Testis (tissue), 2 donors: ENCODE data around the gene C20orf96.

Experiments used
- CTCF ChIP-seq, 3 experiments: fragments of 450-650 bp in 2 of 3; fragments of 200-600 bp in 1 of 3; sonication (generic) in 1 of 3; IDR thresholded peaks; one replicate each; pipeline ENCODE4 v1.5.1; 2016 to 2019; ENCODE audit warnings: antibody characterized with exemption in 3 of 3, mild to moderate bottlenecking in 2 of 3, moderate library complexity in 1 of 3
- POLR2A ChIP-seq: fragments of 450-650 bp; IDR thresholded peaks from one replicate; pipeline ENCODE4 v1.6.1; 2017; ENCODE audit warnings: antibody characterized with exemption, mild to moderate bottlenecking, moderate library complexity

DNA sequence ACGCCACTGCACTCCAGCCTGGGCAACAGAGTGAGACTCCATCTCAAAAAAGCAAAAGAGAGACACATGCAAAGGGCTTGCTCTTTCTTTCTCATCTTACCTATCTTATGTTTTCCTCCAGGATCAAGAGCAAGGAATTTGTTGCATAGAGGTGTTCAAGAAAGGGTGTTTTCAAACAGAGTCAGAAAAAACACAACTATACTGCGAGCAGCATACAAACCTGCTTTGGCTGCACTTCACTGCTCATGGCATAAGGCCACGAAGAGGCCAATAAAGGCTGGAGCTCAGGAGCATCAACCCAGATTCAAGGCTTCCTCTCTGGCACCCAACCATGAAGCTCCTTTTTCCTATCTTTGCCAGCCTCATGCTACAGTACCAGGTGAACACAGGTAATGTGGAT lies 63.6 kb downstream of the C20orf96 start, which contains the start of gene DEFB129:
- no peak for TF ChIP-seq CTCF (IDR thresholded peaks at IDR 0.05)
- TF ChIP-seq POLR2A: no peak
